ENCODE measurements around the gene MAP3K20. TPM values are rescaled to one million over a fixed set of nuclear protein-coding genes. Genes with fewer than 3 reads are reported as not detected.
"Not testable (repeated sequence)": the region's sequence is repeated elsewhere in the genome, so short reads cannot be mapped to it uniquely, and the experiment has no call there.

MAP3K20 gene
- total RNA-seq, 4 donors from 2014 or later: 24.7 to 40.2 (median 33.8) TPM

DNA sequence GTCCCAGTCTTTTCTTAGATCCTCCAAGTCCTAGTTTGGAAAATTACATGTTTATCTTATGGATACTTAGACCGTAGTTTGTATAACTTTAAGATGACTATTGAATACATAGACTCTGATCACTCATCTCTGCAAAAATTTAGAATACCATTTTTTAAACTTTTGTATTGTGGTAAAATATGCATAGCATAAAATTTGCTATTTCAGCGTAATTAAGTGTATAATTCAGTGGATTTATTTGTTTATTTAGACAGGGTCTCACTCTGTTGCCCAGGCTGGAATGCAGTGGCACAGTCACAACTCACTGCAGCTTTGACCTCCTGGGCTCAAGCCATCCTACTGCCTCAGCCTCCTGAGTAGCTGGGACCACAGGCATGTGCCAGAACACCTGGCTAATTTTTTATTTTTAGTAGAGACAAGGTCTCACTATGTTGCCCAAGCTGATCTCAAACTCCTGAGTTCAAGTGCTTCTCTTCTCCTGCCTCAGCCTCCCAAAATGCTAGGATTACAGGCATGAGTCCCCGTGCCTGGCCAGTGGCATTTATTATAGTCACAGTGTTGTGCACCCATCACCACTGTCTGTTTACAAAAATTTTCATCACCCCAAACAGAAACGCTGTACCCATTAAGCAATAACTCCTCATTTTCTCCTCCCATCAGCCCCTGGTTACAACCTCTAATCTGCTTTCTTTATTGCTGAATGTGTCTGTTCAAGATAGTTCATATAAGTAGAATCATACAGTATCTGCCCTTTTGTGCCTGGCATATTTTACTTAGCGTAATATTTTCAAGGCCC lies 90.0 kb downstream of the MAP3K20 start:
- no peak overlapping the region for H3K27ac ChIP-seq
- intact Hi-C loops (cut with DNase I; ENCODE audit: low total_unique reads) (no loop called here), in situ Hi-C loops (cut with MboI; ENCODE audit: low pct_ligation_motif_present in 1 of 4, low pct_unique_long_range_greater_than_20kb in 1 of 4, low sequenced_read_pairs in 3 of 4) (no loop called here)
- H3K4me3 ChIP-seq: no peak overlapping the region
- H3K27me3 ChIP-seq: no peaks in the 10 kb centered on the region
- H3K9me3 ChIP-seq: peaks cover 0 to 3% of the 10 kb centered on the region in 2 donors
- no peaks in the 10 kb centered on the region for H3K36me3 ChIP-seq
- DNase-seq: no peak
- H3K4me1 ChIP-seq: peaks cover 0 to 25% (median 2%) of the 10 kb centered on the region in 4 donors
- 67 to 76% methylated on average over 5 of the region's 5 CpGs for WGBS, 2 donors (ENCODE audit: low coverage in 1 of 2)
- TF ChIP-seq EP300 (IDR thresholded peaks at IDR 0.05; ENCODE audit: low read depth): no peak

- 71 to 89% methylated on average over 1 of the region's 1 CpG for WGBS, 2 donors (ENCODE audit: low coverage in 1 of 2)
- TF ChIP-seq CTCF (IDR thresholded peaks at IDR 0.05): no peak
- DNase-seq: no peak
- H3K4me3 ChIP-seq: no peak overlapping the region
- in situ Hi-C loops (cut with MboI; ENCODE audit: low pct_ligation_motif_present in 1 of 4, low pct_unique_long_range_greater_than_20kb in 1 of 4, low sequenced_read_pairs in 3 of 4) (no loop called here), intact Hi-C loops (cut with DNase I; ENCODE audit: low total_unique reads) (no loop called here)
- no peaks in the 10 kb centered on the region for H3K27me3 ChIP-seq
- no peaks in the 10 kb centered on the region for H3K36me3 ChIP-seq
- no peaks in the 10 kb centered on the region for H3K4me1 ChIP-seq
- no peaks in the 10 kb centered on the region for H3K9me3 ChIP-seq
- H3K27ac ChIP-seq: no peak overlapping the region
These were observed 95.7 kb downstream of the MAP3K20 start for GRCh38 chr2:173171321-173171720.

DNA sequence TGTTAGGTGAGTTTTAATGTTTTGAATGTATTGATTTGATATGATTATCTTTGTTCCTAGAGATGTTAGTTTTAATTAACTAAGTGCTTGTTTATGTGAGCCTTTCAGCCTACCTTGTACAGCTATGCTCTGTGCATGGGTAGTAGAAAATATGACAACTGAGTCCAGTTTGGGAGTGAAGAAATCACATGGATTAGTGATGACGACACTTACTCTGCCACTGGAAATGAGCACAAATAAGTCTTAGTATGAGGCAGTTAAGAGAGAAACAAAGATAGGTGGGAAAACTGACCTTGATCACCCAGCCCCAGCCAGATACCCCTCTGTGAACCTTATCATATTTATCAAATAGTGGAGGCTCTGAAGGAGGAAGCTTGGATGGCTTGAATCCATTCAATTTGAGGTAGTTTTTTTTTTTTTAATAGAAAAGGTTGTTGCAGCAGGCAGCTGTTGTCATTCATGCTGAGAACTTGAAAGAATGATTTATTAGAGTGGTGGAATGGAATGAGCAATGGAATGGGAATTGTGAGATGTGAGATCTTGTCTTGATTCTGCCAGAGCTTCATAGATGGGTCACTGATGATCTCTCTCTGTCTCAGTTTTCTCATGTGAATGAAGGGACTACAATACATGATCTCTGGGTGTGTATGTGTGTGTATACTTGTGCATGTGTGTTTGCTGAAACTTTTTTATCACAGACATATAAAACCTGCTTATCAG lies 96.4 kb downstream of the MAP3K20 start:
- in situ Hi-C loops (cut with MboI; ENCODE audit: low pct_ligation_motif_present in 1 of 4, low pct_unique_long_range_greater_than_20kb in 1 of 4, low sequenced_read_pairs in 3 of 4): no loop called here
- TF ChIP-seq POLR2A (IDR thresholded peaks at IDR 0.05) (no peak), CTCF (IDR thresholded peaks at IDR 0.05) (no peak), EP300 (IDR thresholded peaks at IDR 0.05; ENCODE audit: low read depth) (no peak), POLR2AphosphoS5 (IDR thresholded peaks at IDR 0.05) (no peak)
- Histone ChIP-seq H3K4me3 (no peak overlapping the region), H3K27me3 (no peaks in the 10 kb centered on the region), H3K4me1 (no peaks in the 10 kb centered on the region), H3K36me3 (no peaks in the 10 kb centered on the region), H3K27ac (no peak overlapping the region), H3K9me3 (no peaks in the 10 kb centered on the region)
- intact Hi-C loops (cut with DNase I; ENCODE audit: low total_unique reads): no loop called here
- DNase-seq: no peak
- 78% methylated on average over 1 of the region's 1 CpG; no CpG with 5 or more reads in 1 of the 2 donors for WGBS, 2 donors (ENCODE audit: low coverage in 1 of 2)

GRCh38 chr2:173174339-173174738 lies 98.7 kb downstream of the MAP3K20 start:
- DNase-seq; in situ Hi-C loops (cut with MboI; ENCODE audit: low pct_ligation_motif_present in 1 of 4, low pct_unique_long_range_greater_than_20kb in 1 of 4, low sequenced_read_pairs in 3 of 4); H3K9me3 ChIP-seq; H3K4me1 ChIP-seq; H3K27me3 ChIP-seq; H3K36me3 ChIP-seq; intact Hi-C loops (cut with DNase I; ENCODE audit: low total_unique reads); H3K4me3 ChIP-seq; H3K27ac ChIP-seq: not testable (repeated sequence)
- WGBS, 2 donors (ENCODE audit: low coverage in 1 of 2): 94% methylated on average over 3 of the region's 3 CpGs

DNA sequence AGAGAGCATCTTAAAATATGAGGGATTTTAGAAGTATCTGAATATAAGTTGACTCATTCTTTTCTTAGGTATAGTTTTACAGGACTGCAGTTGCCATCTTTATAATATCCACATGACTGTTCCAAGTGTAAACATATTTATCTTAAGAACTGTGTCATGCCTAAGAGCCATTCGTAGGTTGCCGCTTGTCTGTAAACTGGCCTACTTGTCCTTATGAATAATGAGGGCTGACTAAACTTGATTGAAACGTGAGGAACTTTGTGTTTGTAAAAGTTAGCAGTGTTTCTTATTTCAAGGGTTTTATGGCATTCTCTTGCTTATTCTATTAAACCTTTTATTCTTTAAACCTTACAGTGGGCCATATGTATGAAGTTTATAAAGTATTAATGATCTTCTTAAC lies 99.6 kb downstream of the MAP3K20 start:
- Histone ChIP-seq H3K9me3 (no peaks in the 10 kb centered on the region), H3K36me3 (no peaks in the 10 kb centered on the region), H3K4me1 (no peaks in the 10 kb centered on the region), H3K4me3 (no peak overlapping the region), H3K27ac (no peak overlapping the region), H3K27me3 (no peaks in the 10 kb centered on the region)
- in situ Hi-C loops (cut with MboI; ENCODE audit: low pct_ligation_motif_present in 1 of 4, low pct_unique_long_range_greater_than_20kb in 1 of 4, low sequenced_read_pairs in 3 of 4): loop anchor here in 1 of 4 donors (25.0 kb wide), 1 partner anchor 88 kb away; the partner anchor contains the start of gene MAP3K20
- DNase-seq: no peak
- 83 to 94% methylated on average over 3 of the region's 3 CpGs for WGBS, 2 donors (ENCODE audit: low coverage in 1 of 2)
- intact Hi-C loops (cut with DNase I; ENCODE audit: low total_unique reads): no loop called here
- TF ChIP-seq CTCF (IDR thresholded peaks at IDR 0.05): no peak
- TF ChIP-seq POLR2AphosphoS5 (IDR thresholded peaks at IDR 0.05): no peak
- no peak for TF ChIP-seq POLR2A (IDR thresholded peaks at IDR 0.05)
- no peak for TF ChIP-seq EP300 (IDR thresholded peaks at IDR 0.05; ENCODE audit: low read depth)

Data from transverse colon (tissue), 4 donors.